ENCODE data around the gene RPAP3. TPM values are rescaled to one million over a fixed set of nuclear protein-coding genes. Genes with fewer than 3 reads are reported as not detected.

Gene RPAP3
- 39.9 to 54.2 TPM (median 47.8 TPM) in 5 replicates for total RNA-seq (2022; extraction: Qiagen RNA extraction; ENCODE audit: low read depth)

GRCh38 chr12:47705566-47706425 is at the start of gene RPAP3:
RPAP3 (minus strand) TSS chr12:47706030; CDS start chr12:47702840, 3,190 bp downstream.

GRCh38 chr12:47725091-47725772 is 19.4 kb upstream of the RPAP3 start, which contains the start of gene ENDOU:
ENDOU (minus strand) TSS chr12:47725490; CDS start chr12:47725413, 77 bp downstream.

Other genes with a start within 250 kb of the RPAP3 start
- gene ENDOU, start 19.5 kb upstream of the RPAP3 start, total RNA-seq (2022; extraction: Qiagen RNA extraction; ENCODE audit: low read depth), result not detected in 5 replicates
- 0.43 to 1.2 TPM (median 0.80 TPM) in 5 replicates for gene RAPGEF3, start 52.9 kb upstream of the RPAP3 start, total RNA-seq (2022; extraction: Qiagen RNA extraction; ENCODE audit: low read depth)
- 23.0 to 34.5 TPM (median 30.0 TPM) in 5 replicates for gene SLC48A1, start 67.2 kb upstream of the RPAP3 start, total RNA-seq (2022; extraction: Qiagen RNA extraction; ENCODE audit: low read depth)
- 40.7 to 51.6 TPM (median 46.7 TPM) in 5 replicates for gene HDAC7, start 113.9 kb upstream of the RPAP3 start, total RNA-seq (2022; extraction: Qiagen RNA extraction; ENCODE audit: low read depth)
- 3.5 to 4.6 TPM (median 3.7 TPM) in 5 replicates for gene VDR, start 199.0 kb upstream of the RPAP3 start, total RNA-seq (2022; extraction: Qiagen RNA extraction; ENCODE audit: low read depth)